ENCODE results near the gene AIP.
A peak's percentile ranks its signal among the peaks of the same experiment; 100 is the strongest.
"Not testable (repeated sequence)": the region's sequence is repeated elsewhere in the genome, so short reads cannot be mapped to it uniquely, and the experiment has no call there.

AIP gene

GRCh38 chr11:67507864-67508485 lies 25.1 kb downstream of the AIP start, which contains the start of gene CDK2AP2:
CDK2AP2 (minus strand) TSS chr11:67508162; CDS start chr11:67508082, 80 bp downstream.
- peak; percentile 97 to 100 for DNase-seq

GRCh38 chr11:67508486-67509121 lies 25.8 kb downstream of the AIP start:
- DNase-seq: peak; percentile 95

GRCh38 chr11:67510023-67510345 lies 27.2 kb downstream of the AIP start:
- no peak for DNase-seq

- not testable (repeated sequence) for DNase-seq
Measured at GRCh38 chr11:67511558-67511957, 28.7 kb downstream of the AIP start.

- no peak for DNase-seq
Measured at GRCh38 chr11:67514116-67514515, 31.3 kb downstream of the AIP start.

- DNase-seq: no peak
Measured at GRCh38 chr11:67516806-67517205, 34.0 kb downstream of the AIP start.

GRCh38 chr11:67517784-67518552 lies 35.1 kb downstream of the AIP start:
- no peak for DNase-seq

GRCh38 chr11:67519726-67520125 lies 36.9 kb downstream of the AIP start:
- DNase-seq: no peak

- no peak for DNase-seq
Measured at GRCh38 chr11:67520856-67521824, 38.3 kb downstream of the AIP start.

- no peak for DNase-seq
Measured at GRCh38 chr11:67521924-67522323, 39.1 kb downstream of the AIP start.

- DNase-seq: no peak
Measured at GRCh38 chr11:67522338-67522737, 39.5 kb downstream of the AIP start.

GRCh38 chr11:67522844-67523555 lies 40.2 kb downstream of the AIP start, which contains the start of gene CABP2:
CABP2 (minus strand) TSS chr11:67523446; CDS start chr11:67523326, 120 bp downstream.
- no peak for DNase-seq

- no peak for DNase-seq
Measured at GRCh38 chr11:67523556-67524479, 41.0 kb downstream of the AIP start.

GRCh38 chr11:67524480-67524808 lies 41.6 kb downstream of the AIP start:
- no peak for DNase-seq

GRCh38 chr11:67525275-67525976 lies 42.6 kb downstream of the AIP start:
- no peak for DNase-seq

- DNase-seq: no peak
Measured at GRCh38 chr11:67528376-67528775, 45.5 kb downstream of the AIP start.

GRCh38 chr11:67530282-67530592 lies 47.4 kb downstream of the AIP start:
- DNase-seq: no peak

- no peak for DNase-seq
Measured at GRCh38 chr11:67532889-67533288, 50.1 kb downstream of the AIP start.

GRCh38 chr11:67534070-67534679 lies 51.3 kb downstream of the AIP start:
- DNase-seq: no peak

- DNase-seq: no peak
Measured at GRCh38 chr11:67535561-67535960, 52.7 kb downstream of the AIP start.
